IMR-90 (cell line): ENCODE data around the gene AP4M1. TPM values are rescaled to one million over a fixed set of nuclear protein-coding genes. Genes with fewer than 3 reads are reported as not detected.

Experiments used
- ATAC-seq: fragments of 200-7000 bp; cut with Tn5 transposase; 2 replicates; pipeline ENCODE4 v1.9.1; 2020; ENCODE audit warnings: low read depth, mild to moderate bottlenecking, moderate library complexity
- BruUV-seq: library from RNA; stranded (reverse); fragments of 400-500 nt; replicated peaks from 2 replicates; lab custom pipeline; 2021; lab: Mats Ljungman, UMichigan
- CTCF ChIA-PET: fragments of 300-600 bp; formaldehyde crosslinking; extraction: SDS; loops from one replicate; lab custom pipeline; 2021; ENCODE audit warnings: antibody characterized with exemption; lab: Yijun Ruan, JAX
- POLR2A ChIA-PET: fragments of 300-600 bp; sonication (Branson Sonifier 250); formaldehyde crosslinking; loops from one replicate; lab custom pipeline; 2022; ENCODE audit warnings: antibody characterized with exemption; ENCODE audit not compliant: unreplicated experiment; lab: Charles Lee
- DNase-seq: peaks from one replicate; pipeline ENCODE4 v3.0.0; 2013
- H2AFZ ChIP-seq: replicated peaks from 2 replicates; pipeline ENCODE3; 2013; ENCODE audit warnings: low read length, mild to moderate bottlenecking; ENCODE audit not compliant: poor library complexity
- H2AK5ac ChIP-seq: 2 replicates; pipeline ENCODE4 v1.6.1; 2013; ENCODE audit warnings: low read depth, low read length, inconsistent platforms
- H2AK9ac ChIP-seq: replicated peaks from 2 replicates; pipeline ENCODE3; 2013; ENCODE audit warnings: mild to moderate bottlenecking, low read depth, low read length, moderate library complexity; ENCODE audit not compliant: poor library complexity
- H2BK120ac ChIP-seq: 2 replicates; pipeline ENCODE4 v1.6.1; 2013; ENCODE audit warnings: low read depth, low read length, inconsistent platforms
- H2BK15ac ChIP-seq: 3 replicates; pipeline ENCODE4 v1.6.1; 2013; ENCODE audit warnings: low read depth, low read length, inconsistent platforms
- H2BK20ac ChIP-seq: 2 replicates; pipeline ENCODE4 v1.6.1; 2013; ENCODE audit warnings: low read depth, mild to moderate bottlenecking, inconsistent platforms, low read length, moderate library complexity
- H2BK5ac ChIP-seq: 2 replicates; pipeline ENCODE4 v1.6.1; 2013; ENCODE audit warnings: mild to moderate bottlenecking, low read depth, low read length, inconsistent platforms; ENCODE audit not compliant: poor library complexity, severe bottlenecking
- H3K14ac ChIP-seq: replicated peaks from 2 replicates; pipeline ENCODE4 v1.6.1; 2013; ENCODE audit warnings: low read depth, low read length, inconsistent platforms
- H3K18ac ChIP-seq: 2 replicates; pipeline ENCODE4 v1.6.1; 2013; ENCODE audit warnings: low read depth, low read length, control low read depth
- H3K23ac ChIP-seq: 2 replicates; pipeline ENCODE4 v1.6.1; 2013; ENCODE audit warnings: low read depth, low read length, inconsistent platforms
- H3K27ac ChIP-seq: 2 replicates; pipeline ENCODE4 v1.5.1; 2013; ENCODE audit warnings: mild to moderate bottlenecking, control low read depth, low read length; ENCODE audit not compliant: insufficient read depth
- H3K27me3 ChIP-seq: 2 replicates; pipeline ENCODE4 v1.6.1; 2013; ENCODE audit warnings: low read length; ENCODE audit not compliant: control insufficient read depth, insufficient read depth
- H3K36me3 ChIP-seq: 2 replicates; pipeline ENCODE4 v1.6.1; 2013; ENCODE audit warnings: low read length, mixed read lengths; ENCODE audit not compliant: control insufficient read depth, insufficient read depth
- H3K4ac ChIP-seq: 2 replicates; pipeline ENCODE4 v1.6.1; 2013; ENCODE audit warnings: low read depth, low read length, inconsistent platforms
- H3K4me1 ChIP-seq: 2 replicates; pipeline ENCODE4 v1.6.1; 2013; ENCODE audit warnings: low read length, mixed read lengths; ENCODE audit not compliant: control insufficient read depth, insufficient read depth
- H3K4me2 ChIP-seq: 2 replicates; pipeline ENCODE4 v1.6.1; 2013; ENCODE audit warnings: low read depth, mild to moderate bottlenecking, control low read depth, low read length, moderate library complexity
- H3K4me3 ChIP-seq: 2 replicates; pipeline ENCODE4 v1.5.1; 2013; ENCODE audit warnings: low read depth, mild to moderate bottlenecking, control low read depth, low read length, moderate library complexity; ENCODE audit not compliant: insufficient read depth
- H3K56ac ChIP-seq: 2 replicates; pipeline ENCODE4 v1.6.1; 2013; ENCODE audit warnings: low read length, inconsistent platforms; ENCODE audit not compliant: insufficient read depth; ENCODE audit errors: extremely low read depth
- H3K79me1 ChIP-seq, 2 experiments: 2 replicates each; pipeline ENCODE4 v1.6.1; 2013; ENCODE audit warnings: low read length in 2 of 2, inconsistent platforms in 1 of 2, low read depth in 1 of 2
- H3K9ac ChIP-seq: 2 replicates; pipeline ENCODE4 v1.6.1; 2013; ENCODE audit warnings: low read depth, low read length, control low read depth
- H3K9me1 ChIP-seq: 2 replicates; pipeline ENCODE4 v1.6.1; 2013; ENCODE audit warnings: low read length, inconsistent platforms; ENCODE audit not compliant: insufficient read depth
- H3K9me3 ChIP-seq: 2 replicates; pipeline ENCODE4 v1.6.1; 2013; ENCODE audit warnings: low read length; ENCODE audit not compliant: control insufficient read depth, insufficient read depth
- H4K20me1 ChIP-seq: 2 replicates; pipeline ENCODE4 v1.6.1; 2013; ENCODE audit warnings: low read length, inconsistent platforms; ENCODE audit not compliant: insufficient read depth
- H4K5ac ChIP-seq: 2 replicates; pipeline ENCODE4 v1.6.1; 2013; ENCODE audit warnings: mild to moderate bottlenecking, low read depth, low read length, control low read depth
- H4K8ac ChIP-seq, 2 experiments: 2 replicates each; pipeline ENCODE4 v1.6.1; 2013; ENCODE audit warnings: low read depth in 2 of 2, low read length in 2 of 2, control low read depth in 1 of 2, inconsistent platforms in 1 of 2
- H4K91ac ChIP-seq: 2 replicates; pipeline ENCODE4 v1.6.1; 2013; ENCODE audit warnings: low read depth, low read length, inconsistent platforms; ENCODE audit not compliant: insufficient read depth
- BHLHE40 ChIP-seq: fragments of 150-350 bp; IDR thresholded peaks from 2 replicates; pipeline ENCODE4 v1.6.1; 2016; ENCODE audit warnings: mild to moderate bottlenecking, low read depth, low read length
- MAZ ChIP-seq: IDR thresholded peaks from 2 replicates; pipeline ENCODE4 v1.6.1; 2012; ENCODE audit warnings: low read depth, mild to moderate bottlenecking, low read length, improper control_type of control experiment, moderate library complexity, borderline replicate concordance
- MXI1 ChIP-seq: IDR thresholded peaks from 2 replicates; pipeline ENCODE4 v1.6.1; 2012; ENCODE audit warnings: low read depth, mild to moderate bottlenecking, low read length, moderate library complexity, borderline replicate concordance
- NFE2L2 ChIP-seq: fragments of 150-350 bp; IDR thresholded peaks from 2 replicates; pipeline ENCODE4 v1.6.1; 2016; ENCODE audit warnings: low read depth, mild to moderate bottlenecking, low read length
- POLR2A ChIP-seq: IDR thresholded peaks from 2 replicates; pipeline ENCODE4 v1.6.1; 2012; ENCODE audit warnings: mild to moderate bottlenecking, low read depth, low read length
- RAD21 ChIP-seq: IDR thresholded peaks from 2 replicates; pipeline ENCODE4 v1.6.1; 2012; ENCODE audit warnings: low read length, improper control_type of control experiment
- RCOR1 ChIP-seq: IDR thresholded peaks from 2 replicates; pipeline ENCODE4 v1.6.1; 2012; ENCODE audit warnings: mild to moderate bottlenecking, low read length, improper control_type of control experiment; ENCODE audit not compliant: insufficient replicate concordance
- RFX5 ChIP-seq: IDR thresholded peaks from 2 replicates; pipeline ENCODE4 v1.8.0; 2012; ENCODE audit warnings: low read depth, mild to moderate bottlenecking, low read length, moderate library complexity
- SMC3 ChIP-seq: fragments of 150-350 bp; IDR thresholded peaks from 2 replicates; pipeline ENCODE4 v1.6.1; 2016; ENCODE audit warnings: low read depth, mild to moderate bottlenecking, antibody characterized with exemption, low read length, moderate library complexity
- WGBS, 2 experiments: methylation state at CpG; one replicate each; pipeline versions ENCODE4 v1.1.5 to v1.1.7; 2013; ENCODE audit warnings: missing lambda C conversion rate in 2 of 2; ENCODE audit not compliant: insufficient read length in 1 of 2; ENCODE audit errors: extremely low coverage in 2 of 2; 5-methylcytosine and 5-hydroxymethylcytosine counted together
- dilution Hi-C: fragments of 300-500 bp; cut with HindIII; formaldehyde crosslinking; loops from one replicate; pipeline ENCODE4 v1.14.3; 2018; ENCODE audit warnings: low sequenced_read_pairs; ENCODE audit not compliant: unreplicated experiment
- in situ Hi-C: fragments of 300-500 bp; cut with MboI; formaldehyde crosslinking; loops from 3 replicates; pipeline ENCODE4 v1.14.3; 2019; ENCODE audit warnings: low sequenced_read_pairs, inconsistent platforms, mixed read lengths
- intact Hi-C: fragments of 100-400 bp; cut with micrococcal nuclease; formaldehyde crosslinking; loops from 2 replicates; pipeline ENCODE4 v1.10.0; 2022
- polyA plus RNA-seq, 3 experiments: library from polyadenylated mRNA; depleted of rRNA; stranded (reverse); fragments of >200 nt; gene quantifications; 2 replicates each; pipeline ENCODE4 v1.2.3, GENCODE V29; 2012; ENCODE audit warnings: low replicate concordance in 1 of 3
- total RNA-seq: library from RNA; depleted of rRNA; stranded (reverse); fragments of >200 nt; gene quantifications from 2 replicates; pipeline ENCODE4 v1.2.3, GENCODE V29; 2012
- TF ChIP-seq, protein P1 (sequence below): fragments of 150-350 bp; IDR thresholded peaks from 2 replicates; pipeline ENCODE4 v1.6.1; 2016; ENCODE audit warnings: low read depth, mild to moderate bottlenecking, low read length, moderate library complexity, borderline replicate concordance
- TF ChIP-seq, protein P2 (sequence below): conservative IDR thresholded peaks from 2 replicates; pipeline ENCODE4 v1.5.1; 2012; ENCODE audit warnings: mild to moderate bottlenecking, low read depth, low read length, improper control_type of control experiment
- TF ChIP-seq, protein P3 (sequence below): fragments of 150-350 bp; IDR thresholded peaks from 2 replicates; pipeline ENCODE4 v1.6.1; 2017; ENCODE audit warnings: mild to moderate bottlenecking, antibody characterized with exemption, low read length, low read depth

AP4M1 gene
- total and polyA plus RNA-seq, 2 of the 4 experiments (the other 2 are of a cell fraction) = 21.1 to 21.4 TPM

DNA sequence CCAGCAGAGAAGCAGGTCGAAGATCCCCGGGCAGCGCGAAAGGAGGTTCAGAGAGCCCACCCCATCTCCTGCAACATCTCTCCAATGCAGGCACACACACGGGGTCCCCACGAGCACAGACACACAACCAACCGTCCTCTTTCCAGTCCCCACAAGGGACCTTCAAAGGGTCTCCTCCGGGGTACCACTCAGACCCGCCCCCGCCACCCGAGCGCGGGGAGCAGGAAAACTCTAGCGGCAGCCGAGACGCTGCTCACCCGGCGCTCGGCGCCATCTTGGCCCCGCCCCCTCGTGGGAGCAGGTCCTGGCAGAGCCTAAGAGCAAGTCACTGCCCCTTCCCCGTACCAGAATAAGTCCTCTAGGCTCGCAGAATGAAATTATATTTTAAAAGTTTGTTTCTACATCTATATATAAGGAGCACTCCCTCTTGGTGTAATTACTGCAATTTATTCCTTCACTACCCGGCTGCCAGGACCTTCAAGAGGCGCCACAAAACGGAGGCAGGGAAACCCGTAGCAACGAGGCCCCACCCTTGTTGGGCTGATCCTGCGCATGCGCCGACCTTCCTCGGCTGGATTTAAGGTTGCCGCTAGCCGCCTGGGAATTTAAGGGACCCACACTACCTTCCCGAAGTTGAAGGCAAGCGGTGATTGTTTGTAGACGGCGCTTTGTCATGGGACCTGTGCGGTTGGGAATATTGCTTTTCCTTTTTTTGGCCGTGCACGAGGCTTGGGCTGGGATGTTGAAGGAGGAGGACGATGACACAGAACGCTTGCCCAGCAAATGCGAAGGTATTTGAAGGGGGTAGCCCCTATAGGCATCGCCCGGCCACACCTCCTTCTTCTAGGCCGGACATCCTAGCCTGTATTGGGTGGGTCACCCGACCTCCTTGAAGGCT lies 17.9 kb downstream of the AP4M1 start, which contains the start of the genes CNPY4 and TAF6:
TSS of gene CNPY4 (plus strand) at position 563 of the 898 bp plus-strand sequence. CDS start at position 674, 111 bp downstream.
TSS of gene TAF6 (minus strand) at position 287 of the 898 bp plus-strand sequence. CDS start 5,149 bp downstream, outside the sequence.
- Histone ChIP-seq H3K4me2 (peak within 1 kb of the TSS; percentile 84), H3K4ac (peak within 1 kb of the TSS; percentile 96), H2AFZ (peak within 1 kb of the TSS; percentile 96), H3K27ac (peak within 1 kb of the TSS; percentile 81), H2BK15ac (peak within 1 kb of the TSS; percentile 55; the same call in 1 of the 3 replicates), H3K36me3 (peaks cover 1% of the 10 kb centered on the region; the same call in 1 of the 2 replicates), H3K14ac (peak within 1 kb of the TSS; percentile 99), H3K18ac (peak within 1 kb of the TSS; percentile 50; the same call in 1 of the 2 replicates), H2BK20ac (peak within 1 kb of the TSS; percentile 83), H3K9ac (peak within 1 kb of the TSS; percentile 86), H3K79me1 (peaks cover 23 to 46% of the 10 kb centered on the region in 2 experiments), H2BK5ac (peak within 1 kb of the TSS; percentile 91), H3K56ac (peak within 1 kb of the TSS; percentile 91), H4K91ac (peak within 1 kb of the TSS; percentile 67), H2AK9ac (peak within 1 kb of the TSS; percentile 95), H3K9me1 (peaks cover 13% of the 10 kb centered on the region), H4K5ac (peak within 1 kb of the TSS; percentile 26), H3K4me1 (peaks cover 6% of the 10 kb centered on the region; the same call in 1 of the 2 replicates), H2AK5ac (peak within 1 kb of the TSS; percentile 75), H3K23ac (peak within 1 kb of the TSS; percentile 98), H4K8ac (peak within 1 kb of the TSS; percentile 48 to 82), H2BK120ac (peak within 1 kb of the TSS; percentile 95), H3K4me3 (peak within 1 kb of the TSS; percentile 80), H4K20me1 (no peaks in the 10 kb centered on the region; the same call in 1 of the 2 replicates), H3K27me3 (no peaks in the 10 kb centered on the region), H3K9me3 (no peaks in the 10 kb centered on the region)
- in situ Hi-C loops (no loop called here), dilution Hi-C loops (no loop called here), intact Hi-C loops (loop anchor here (2.0 kb wide), 1 partner anchor 19 kb away; the partner anchor contains the start of genes AP4M1 and MCM7)
- 0% methylated on average over 6 of the region's 49 CpGs; no CpG with 5 or more reads in 1 of the 2 experiments for WGBS, 2 experiments
- BruUV-seq = no TSS peak
- peak; percentile 90 for ATAC-seq
- ChIA-PET POLR2A (no interaction called here), CTCF (interaction anchor here (0.5 kb wide), 1 partner anchor 24 kb away, joined by 6 read pairs; no protein-coding TSS in a partner anchor)
- DNase-seq = peak; percentile 94
- no peak for TF ChIP-seq RFX5
- TF ChIP-seq BHLHE40 = no peak
- TF ChIP-seq POLR2A = no peak
- no peak for TF ChIP-seq SMC3
- TF ChIP-seq, protein P1, sequence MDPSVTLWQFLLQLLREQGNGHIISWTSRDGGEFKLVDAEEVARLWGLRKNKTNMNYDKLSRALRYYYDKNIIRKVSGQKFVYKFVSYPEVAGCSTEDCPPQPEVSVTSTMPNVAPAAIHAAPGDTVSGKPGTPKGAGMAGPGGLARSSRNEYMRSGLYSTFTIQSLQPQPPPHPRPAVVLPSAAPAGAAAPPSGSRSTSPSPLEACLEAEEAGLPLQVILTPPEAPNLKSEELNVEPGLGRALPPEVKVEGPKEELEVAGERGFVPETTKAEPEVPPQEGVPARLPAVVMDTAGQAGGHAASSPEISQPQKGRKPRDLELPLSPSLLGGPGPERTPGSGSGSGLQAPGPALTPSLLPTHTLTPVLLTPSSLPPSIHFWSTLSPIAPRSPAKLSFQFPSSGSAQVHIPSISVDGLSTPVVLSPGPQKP = no peak
- TF ChIP-seq RCOR1 = no peak
- TF ChIP-seq, protein P2, sequence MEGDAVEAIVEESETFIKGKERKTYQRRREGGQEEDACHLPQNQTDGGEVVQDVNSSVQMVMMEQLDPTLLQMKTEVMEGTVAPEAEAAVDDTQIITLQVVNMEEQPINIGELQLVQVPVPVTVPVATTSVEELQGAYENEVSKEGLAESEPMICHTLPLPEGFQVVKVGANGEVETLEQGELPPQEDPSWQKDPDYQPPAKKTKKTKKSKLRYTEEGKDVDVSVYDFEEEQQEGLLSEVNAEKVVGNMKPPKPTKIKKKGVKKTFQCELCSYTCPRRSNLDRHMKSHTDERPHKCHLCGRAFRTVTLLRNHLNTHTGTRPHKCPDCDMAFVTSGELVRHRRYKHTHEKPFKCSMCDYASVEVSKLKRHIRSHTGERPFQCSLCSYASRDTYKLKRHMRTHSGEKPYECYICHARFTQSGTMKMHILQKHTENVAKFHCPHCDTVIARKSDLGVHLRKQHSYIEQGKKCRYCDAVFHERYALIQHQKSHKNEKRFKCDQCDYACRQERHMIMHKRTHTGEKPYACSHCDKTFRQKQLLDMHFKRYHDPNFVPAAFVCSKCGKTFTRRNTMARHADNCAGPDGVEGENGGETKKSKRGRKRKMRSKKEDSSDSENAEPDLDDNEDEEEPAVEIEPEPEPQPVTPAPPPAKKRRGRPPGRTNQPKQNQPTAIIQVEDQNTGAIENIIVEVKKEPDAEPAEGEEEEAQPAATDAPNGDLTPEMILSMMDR = no peak
- peak; percentile 57 for TF ChIP-seq MXI1
- TF ChIP-seq MAZ = peak; percentile 92
- TF ChIP-seq NFE2L2 = no peak
- TF ChIP-seq, protein P3, sequence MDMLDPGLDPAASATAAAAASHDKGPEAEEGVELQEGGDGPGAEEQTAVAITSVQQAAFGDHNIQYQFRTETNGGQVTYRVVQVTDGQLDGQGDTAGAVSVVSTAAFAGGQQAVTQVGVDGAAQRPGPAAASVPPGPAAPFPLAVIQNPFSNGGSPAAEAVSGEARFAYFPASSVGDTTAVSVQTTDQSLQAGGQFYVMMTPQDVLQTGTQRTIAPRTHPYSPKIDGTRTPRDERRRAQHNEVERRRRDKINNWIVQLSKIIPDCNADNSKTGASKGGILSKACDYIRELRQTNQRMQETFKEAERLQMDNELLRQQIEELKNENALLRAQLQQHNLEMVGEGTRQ = peak; percentile 24; the same call in 1 of the 2 replicates
- no peak for TF ChIP-seq RAD21
